GM12872 (cell line): ENCODE results near the gene PPFIA4.

Experiments
- TF ChIP-seq, protein P1 (sequence below): IDR thresholded peaks from 3 replicates; pipeline ENCODE4 v1.5.1; 2011; ENCODE audit warnings: low read depth, mild to moderate bottlenecking, low read length, moderate library complexity; ENCODE audit not compliant: insufficient read depth

The PPFIA4 gene

DNA sequence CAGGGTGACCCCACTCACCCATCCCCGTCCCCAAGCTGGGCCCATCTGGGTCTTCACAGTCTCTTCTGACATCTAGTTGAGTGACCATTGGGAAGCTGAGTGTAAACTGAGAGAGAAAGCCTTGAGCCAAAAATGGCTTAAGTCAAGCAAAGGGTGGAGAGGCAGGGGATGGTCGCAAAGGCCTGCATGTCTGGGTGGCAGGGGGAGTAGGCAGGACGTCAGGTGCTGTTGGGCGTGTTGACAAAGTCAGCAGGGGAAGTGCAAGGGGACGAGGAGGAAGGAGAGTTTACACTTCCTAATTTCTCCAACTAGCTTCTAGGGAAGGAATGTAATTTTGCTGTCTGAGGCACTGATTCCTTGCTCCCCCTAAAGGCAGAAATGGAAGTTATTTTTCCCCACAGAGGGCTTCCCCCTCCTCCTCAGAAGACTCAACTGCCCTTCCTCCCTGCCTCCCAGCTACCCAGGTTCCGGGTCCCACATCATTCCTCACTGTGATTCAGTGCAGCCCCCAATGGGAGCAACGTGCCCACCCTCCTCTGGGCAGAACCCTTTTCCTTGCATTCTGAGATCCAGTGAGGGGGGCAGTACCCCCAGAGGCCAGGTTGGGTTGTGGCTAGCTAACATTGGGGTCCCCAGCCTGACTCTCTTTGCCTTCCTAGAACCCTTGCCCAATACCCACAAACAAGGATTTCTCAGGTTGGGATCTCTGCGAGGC, 100.0 kb downstream of the PPFIA4 start:
- TF ChIP-seq, protein P1, sequence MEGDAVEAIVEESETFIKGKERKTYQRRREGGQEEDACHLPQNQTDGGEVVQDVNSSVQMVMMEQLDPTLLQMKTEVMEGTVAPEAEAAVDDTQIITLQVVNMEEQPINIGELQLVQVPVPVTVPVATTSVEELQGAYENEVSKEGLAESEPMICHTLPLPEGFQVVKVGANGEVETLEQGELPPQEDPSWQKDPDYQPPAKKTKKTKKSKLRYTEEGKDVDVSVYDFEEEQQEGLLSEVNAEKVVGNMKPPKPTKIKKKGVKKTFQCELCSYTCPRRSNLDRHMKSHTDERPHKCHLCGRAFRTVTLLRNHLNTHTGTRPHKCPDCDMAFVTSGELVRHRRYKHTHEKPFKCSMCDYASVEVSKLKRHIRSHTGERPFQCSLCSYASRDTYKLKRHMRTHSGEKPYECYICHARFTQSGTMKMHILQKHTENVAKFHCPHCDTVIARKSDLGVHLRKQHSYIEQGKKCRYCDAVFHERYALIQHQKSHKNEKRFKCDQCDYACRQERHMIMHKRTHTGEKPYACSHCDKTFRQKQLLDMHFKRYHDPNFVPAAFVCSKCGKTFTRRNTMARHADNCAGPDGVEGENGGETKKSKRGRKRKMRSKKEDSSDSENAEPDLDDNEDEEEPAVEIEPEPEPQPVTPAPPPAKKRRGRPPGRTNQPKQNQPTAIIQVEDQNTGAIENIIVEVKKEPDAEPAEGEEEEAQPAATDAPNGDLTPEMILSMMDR: peak; percentile 26; the same call in 1 of the 3 replicates

DNA sequence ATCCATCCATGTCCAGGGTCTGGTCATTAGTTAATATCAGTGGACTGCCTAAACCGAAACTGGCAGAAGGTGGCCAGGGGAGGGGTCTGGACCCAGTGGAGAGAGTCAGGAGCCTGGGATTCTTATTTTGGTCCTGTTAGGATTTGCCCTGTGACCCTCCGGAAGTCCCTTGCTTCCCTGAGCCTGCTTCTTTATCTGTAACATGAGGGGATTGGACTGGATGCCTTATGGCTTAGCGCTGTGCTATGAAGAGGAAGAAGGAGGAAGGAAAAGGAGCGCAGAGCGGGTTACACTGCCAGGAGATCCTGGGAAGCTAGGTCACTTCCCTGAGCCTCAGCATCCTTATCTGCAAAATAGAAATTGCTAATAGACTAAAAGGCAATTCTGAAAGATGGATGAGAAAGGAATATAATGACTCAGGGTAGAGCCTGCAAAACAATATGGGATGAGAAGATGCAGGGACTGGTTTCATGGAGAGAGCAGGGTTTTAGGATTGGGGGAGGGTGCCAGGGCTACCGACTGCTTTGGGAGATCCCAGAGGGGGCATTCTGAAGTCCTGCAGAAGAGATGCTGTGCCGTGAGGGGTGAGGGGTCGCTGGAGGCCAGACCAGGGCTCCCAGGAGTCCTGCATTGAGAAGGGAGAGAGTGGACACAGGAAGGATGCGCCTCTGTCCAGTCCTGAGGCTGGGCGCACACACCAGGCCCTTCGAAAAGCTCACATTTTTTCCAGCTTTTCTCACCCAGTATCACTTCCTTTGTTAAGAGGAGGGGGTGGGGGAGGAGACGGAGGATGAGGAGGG, 100.8 kb downstream of the PPFIA4 start:
- TF ChIP-seq, protein P1: no peak

DNA sequence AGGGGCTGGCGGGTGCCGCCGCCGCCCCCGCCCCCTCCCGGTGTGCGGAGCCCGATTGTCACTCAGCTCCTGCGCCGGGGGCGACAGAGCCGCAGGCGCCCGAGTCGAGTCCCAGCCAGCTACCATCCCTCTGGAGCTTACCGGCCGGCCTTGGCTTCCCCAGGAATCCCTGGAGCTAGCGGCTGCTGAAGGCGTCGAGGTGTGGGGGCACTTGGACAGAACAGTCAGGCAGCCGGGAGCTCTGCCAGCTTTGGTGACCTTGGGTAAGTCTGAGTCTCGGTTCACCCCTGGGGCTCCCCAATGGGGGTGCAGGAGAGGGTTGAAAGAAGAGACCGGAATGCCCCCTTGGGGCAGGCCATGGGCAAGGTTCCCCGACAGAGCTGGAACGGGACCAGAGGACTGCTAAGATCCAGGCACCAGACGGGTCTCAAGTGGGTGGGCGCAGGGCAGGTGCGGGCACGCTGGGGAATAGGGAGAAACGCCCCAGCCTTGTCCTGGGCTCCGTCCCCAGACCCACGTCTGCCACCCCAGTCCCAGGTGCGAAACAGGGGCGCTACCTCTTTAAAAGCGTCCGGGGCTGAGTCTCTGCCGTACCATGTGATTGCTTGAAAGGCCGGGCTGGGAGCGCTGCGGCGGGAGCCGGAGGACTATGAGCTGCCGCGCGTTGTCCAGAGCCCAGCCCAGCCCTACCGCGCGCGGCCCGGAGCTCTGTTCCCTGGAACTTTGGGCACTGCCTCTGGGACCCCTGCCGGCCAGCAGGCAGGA, 101.6 kb downstream of the PPFIA4 start, which contains the start of gene ADORA1:
Gene ADORA1, plus strand, starts transcription at position 61 of the 765 bp plus-strand sequence. CDS start 1,116 bp downstream, outside the sequence.
- TF ChIP-seq, protein P1: no peak

DNA sequence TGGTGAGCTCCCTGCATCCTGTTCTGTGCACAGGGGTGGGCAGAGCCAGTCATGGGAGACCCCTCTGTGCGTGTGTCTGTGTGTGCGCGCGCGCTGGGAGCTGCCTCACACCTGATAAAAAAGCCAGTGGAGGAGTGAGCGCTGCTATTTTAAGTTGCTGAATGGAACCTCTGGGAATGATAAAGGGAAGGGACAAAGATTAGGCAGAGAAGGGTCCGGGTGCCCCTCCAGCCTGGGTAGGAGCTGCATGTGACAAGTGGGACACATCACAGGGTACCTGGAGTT, 102.1 kb downstream of the PPFIA4 start:
- TF ChIP-seq, protein P1: no peak
